Loucy (cell line): Measurements from ENCODE around the gene MYH3.

ENCODE experiments used
- CTCF ChIP-seq: fragments of 200-600 bp; sonication (generic); conservative IDR thresholded peaks from 2 replicates; pipeline ENCODE4 v1.5.1; 2014; ENCODE audit warnings: mild to moderate bottlenecking, antibody characterized with exemption, low read length
- EZH2phosphoT487 ChIP-seq: fragments of 200-600 bp; IDR thresholded peaks from 2 replicates; pipeline ENCODE4 v1.6.1; 2018; ENCODE audit warnings: antibody characterized with exemption, mild to moderate bottlenecking, moderate library complexity, borderline replicate concordance

GRCh38 chr17:10617120-10617505, 40.0 kb downstream of the MYH3 start:
- TF ChIP-seq CTCF (no peak), EZH2phosphoT487 (no peak)
